CD8-positive, alpha-beta memory T cell (primary cell): ENCODE data around the gene B3GALNT2. TPM values are rescaled to one million over a fixed set of nuclear protein-coding genes. Genes with fewer than 3 reads are reported as not detected.

ENCODE experiments used
- CTCF ChIA-PET: fragments of 350-600 bp; sonication (Branson Sonifier 250); formaldehyde crosslinking; loops from one replicate; lab custom pipeline; 2021; ENCODE audit warnings: antibody characterized with exemption; lab: Charles Lee
- POLR2A ChIA-PET: fragments of 350-600 bp; sonication (Branson Sonifier 250); formaldehyde crosslinking; loops from one replicate; lab custom pipeline; 2021; ENCODE audit warnings: antibody characterized with exemption; lab: Charles Lee
- DNase-seq, 5 donors: peaks; one replicate each; pipeline versions ENCODE4 v3.0.0 to v3.0.0-alpha.2; 2020 to 2022; ENCODE audit warnings: mixed read lengths in 1 of 5
- H3K27ac ChIP-seq: one replicate; pipeline ENCODE4 v1.7.0; 2013; ENCODE audit warnings: low read depth, mild to moderate bottlenecking, low read length, moderate library complexity
- H3K27me3 ChIP-seq: 2 replicates; pipeline ENCODE4 v1.7.0; 2013; ENCODE audit warnings: low read length, mild to moderate bottlenecking; ENCODE audit not compliant: insufficient read depth, poor library complexity, severe bottlenecking
- H3K36me3 ChIP-seq: 2 replicates; pipeline ENCODE4 v1.7.0; 2013; ENCODE audit warnings: mild to moderate bottlenecking, low read length, moderate library complexity; ENCODE audit not compliant: insufficient read depth
- H3K4me1 ChIP-seq: 2 replicates; pipeline ENCODE4 v1.7.0; 2013; ENCODE audit warnings: mild to moderate bottlenecking, low read length, moderate library complexity; ENCODE audit not compliant: insufficient read depth
- H3K4me3 ChIP-seq: 2 replicates; pipeline ENCODE4 v1.7.0; 2013; ENCODE audit warnings: mild to moderate bottlenecking, low read length
- H3K9me3 ChIP-seq: 2 replicates; pipeline ENCODE4 v1.7.0; 2013; ENCODE audit warnings: mild to moderate bottlenecking, low read length
- H3K27ac Mint-ChIP-seq, 8 donors: one replicate each; pipeline ENCODE4 v1.8.0; 2020 to 2021; ENCODE audit warnings: mixed read lengths in 8 of 8, mild to moderate bottlenecking in 6 of 8, inconsistent platforms in 3 of 8, moderate library complexity in 3 of 8
- H3K27me3 Mint-ChIP-seq, 2 donors: one replicate each; pipeline ENCODE4 v1.8.0; 2020 to 2021; ENCODE audit warnings: mixed read lengths in 2 of 2, mild to moderate bottlenecking in 1 of 2, moderate library complexity in 1 of 2
- H3K36me3 Mint-ChIP-seq, 3 donors: one replicate each; pipeline ENCODE4 v1.8.0; 2020 to 2021; ENCODE audit warnings: mixed read lengths in 3 of 3, inconsistent platforms in 1 of 3, mild to moderate bottlenecking in 1 of 3
- H3K4me1 Mint-ChIP-seq, 3 donors: one replicate each; pipeline ENCODE4 v1.8.0; 2020 to 2021; ENCODE audit warnings: mixed read lengths in 3 of 3, inconsistent platforms in 1 of 3, mild to moderate bottlenecking in 1 of 3
- H3K4me3 Mint-ChIP-seq, 7 donors: one replicate each; pipeline ENCODE4 v1.8.0; 2020 to 2021; ENCODE audit warnings: mixed read lengths in 7 of 7, mild to moderate bottlenecking in 6 of 7, moderate library complexity in 4 of 7, inconsistent platforms in 2 of 7
- H3K9me3 Mint-ChIP-seq, 5 donors: one replicate each; pipeline ENCODE4 v1.8.0; 2020 to 2022; ENCODE audit warnings: mixed read lengths in 5 of 5, mild to moderate bottlenecking in 3 of 5, moderate library complexity in 2 of 5, inconsistent platforms in 1 of 5
- polyA plus RNA-seq: library from polyadenylated mRNA; unstranded; fragments of 300-500 nt; fragmentation: Illumina TruSeq; gene quantifications from one replicate; pipeline ENCODE4 v1.2.3, GENCODE V29; 2021
- total RNA-seq, 2 experiments: library from RNA; stranded (reverse); gene quantifications; one replicate each; pipeline ENCODE4 v1.2.3, GENCODE V29; 2021

Gene B3GALNT2
- total and polyA plus RNA-seq, 3 experiments from 2014 or later = 5.0 to 15.6 (median 14.4) TPM

GRCh38 chr1:235442788-235443429 is 61.3 kb downstream of the B3GALNT2 start:
- H3K36me3 Mint-ChIP-seq = peaks cover 6 to 74% (median 19%) of the 10 kb centered on the region in 3 donors
- H3K27ac Mint-ChIP-seq = peak overlapping the region in 1 of 8 donors; percentile 6
- no peaks in the 10 kb centered on the region for H3K4me1 ChIP-seq
- no peak overlapping the region for H3K4me3 ChIP-seq
- no peaks in the 10 kb centered on the region for H3K9me3 ChIP-seq
- H3K36me3 ChIP-seq = peaks cover 41% of the 10 kb centered on the region
- no peak for DNase-seq
- ChIA-PET CTCF (interaction anchor here (0.9 to 2.2 kb wide), 2 partner anchors 26 to 62 kb away, joined by 3 to 8 read pairs; no protein-coding TSS in a partner anchor), POLR2A (no interaction called here)
- no peaks in the 10 kb centered on the region for H3K9me3 Mint-ChIP-seq
- no peaks in the 10 kb centered on the region for H3K27me3 Mint-ChIP-seq
- H3K27ac ChIP-seq = peak overlapping the region; percentile 57
- H3K4me1 Mint-ChIP-seq = no peaks in the 10 kb centered on the region
- H3K4me3 Mint-ChIP-seq = no peak overlapping the region
- no peaks in the 10 kb centered on the region for H3K27me3 ChIP-seq

GRCh38 chr1:235441159-235441685 is 63.0 kb downstream of the B3GALNT2 start:
- Mint-ChIP-seq H3K9me3 (no peaks in the 10 kb centered on the region), H3K27ac (peak overlapping the region in 2 of 8 donors; percentile 58 to 61), H3K4me3 (peak overlapping the region in 1 of 7 donors; percentile 3), H3K4me1 (no peaks in the 10 kb centered on the region), H3K36me3 (peaks cover 6 to 73% (median 19%) of the 10 kb centered on the region in 3 donors), H3K27me3 (no peaks in the 10 kb centered on the region)
- ChIA-PET POLR2A (no interaction called here), CTCF (interaction anchor here (0.8 to 2.2 kb wide), 4 partner anchors 14 to 26 kb away, joined by 3 to 8 read pairs (median 4); no protein-coding TSS in a partner anchor)
- no peaks in the 10 kb centered on the region for H3K4me1 ChIP-seq
- no peaks in the 10 kb centered on the region for H3K27me3 ChIP-seq
- no peaks in the 10 kb centered on the region for H3K9me3 ChIP-seq
- no peak for DNase-seq
- peaks cover 41% of the 10 kb centered on the region for H3K36me3 ChIP-seq
- no peak overlapping the region for H3K27ac ChIP-seq
- H3K4me3 ChIP-seq = no peak overlapping the region

GRCh38 chr1:235434001-235434400 is 70.3 kb downstream of the B3GALNT2 start:
- H3K4me1 ChIP-seq = no peaks in the 10 kb centered on the region
- Mint-ChIP-seq H3K27ac (peak overlapping the region in 1 of 8 donors; percentile 43), H3K9me3 (no peaks in the 10 kb centered on the region), H3K36me3 (peaks cover 7 to 57% (median 11%) of the 10 kb centered on the region in 3 donors), H3K4me1 (no peaks in the 10 kb centered on the region), H3K27me3 (no peaks in the 10 kb centered on the region), H3K4me3 (no peak overlapping the region)
- no peak overlapping the region for H3K4me3 ChIP-seq
- POLR2A ChIA-PET = interaction anchor here (0.7 kb wide), 1 partner anchor 343 kb away, joined by 8 read pairs; no protein-coding TSS in a partner anchor
- no peak for DNase-seq
- H3K27ac ChIP-seq = no peak overlapping the region
- no peaks in the 10 kb centered on the region for H3K27me3 ChIP-seq
- H3K36me3 ChIP-seq = peaks cover 9% of the 10 kb centered on the region
- H3K9me3 ChIP-seq = no peaks in the 10 kb centered on the region
- CTCF ChIA-PET = no interaction called here

GRCh38 chr1:235430991-235431390 is 73.3 kb downstream of the B3GALNT2 start:
- ChIA-PET POLR2A (interaction anchor here (0.7 kb wide), 1 partner anchor 820 kb away, joined by 4 read pairs; no protein-coding TSS in a partner anchor), CTCF (interaction anchor here (1.8 kb wide), 1 partner anchor 15 kb away, joined by 7 read pairs; no protein-coding TSS in a partner anchor)
- Histone ChIP-seq H3K9me3 (no peaks in the 10 kb centered on the region), H3K36me3 (no peaks in the 10 kb centered on the region), H3K4me3 (no peak overlapping the region), H3K4me1 (no peaks in the 10 kb centered on the region), H3K27ac (no peak overlapping the region), H3K27me3 (no peaks in the 10 kb centered on the region)
- no peak for DNase-seq
- Mint-ChIP-seq H3K36me3 (peaks cover 5 to 42% (median 6%) of the 10 kb centered on the region in 3 donors), H3K4me1 (peaks cover 0 to 3% (median 3%) of the 10 kb centered on the region in 3 donors), H3K9me3 (no peaks in the 10 kb centered on the region), H3K27me3 (no peaks in the 10 kb centered on the region), H3K27ac (no peak overlapping the region), H3K4me3 (no peak overlapping the region)

GRCh38 chr1:235429143-235429542 is 75.1 kb downstream of the B3GALNT2 start:
- ChIA-PET POLR2A (no interaction called here), CTCF (no interaction called here)
- Histone ChIP-seq H3K9me3 (no peaks in the 10 kb centered on the region), H3K4me3 (no peak overlapping the region), H3K4me1 (no peaks in the 10 kb centered on the region), H3K27me3 (no peaks in the 10 kb centered on the region), H3K36me3 (no peaks in the 10 kb centered on the region), H3K27ac (no peak overlapping the region)
- Mint-ChIP-seq H3K4me3 (no peak overlapping the region), H3K4me1 (peaks cover 5 to 13% (median 12%) of the 10 kb centered on the region in 3 donors), H3K27ac (no peak overlapping the region), H3K36me3 (peaks cover 0 to 38% (median 7%) of the 10 kb centered on the region in 3 donors), H3K9me3 (no peaks in the 10 kb centered on the region), H3K27me3 (no peaks in the 10 kb centered on the region)
- DNase-seq = no peak

- H3K36me3 ChIP-seq = no peaks in the 10 kb centered on the region
- no peaks in the 10 kb centered on the region for H3K27me3 ChIP-seq
- H3K9me3 ChIP-seq = no peaks in the 10 kb centered on the region
- H3K36me3 Mint-ChIP-seq = peaks cover 0 to 24% (median 3%) of the 10 kb centered on the region in 3 donors
- no peak for DNase-seq
- no peaks in the 10 kb centered on the region for H3K9me3 Mint-ChIP-seq
- peaks cover 22 to 28% (median 26%) of the 10 kb centered on the region in 3 donors for H3K4me1 Mint-ChIP-seq
- peak overlapping the region in 1 of 8 donors; percentile 9 for H3K27ac Mint-ChIP-seq
- ChIA-PET POLR2A (no interaction called here), CTCF (interaction anchor here (1.4 to 2.8 kb wide), 2 partner anchors 11 to 14 kb away, joined by 4 to 15 read pairs; no protein-coding TSS in a partner anchor)
- H3K27me3 Mint-ChIP-seq = no peaks in the 10 kb centered on the region
- peaks cover 10% of the 10 kb centered on the region for H3K4me1 ChIP-seq
- H3K27ac ChIP-seq = no peak overlapping the region
- H3K4me3 ChIP-seq = no peak overlapping the region
- no peak overlapping the region for H3K4me3 Mint-ChIP-seq
Measured at GRCh38 chr1:235427447-235427846, 76.8 kb downstream of the B3GALNT2 start.

GRCh38 chr1:235426680-235427079 is 77.6 kb downstream of the B3GALNT2 start:
- H3K27ac ChIP-seq = no peak overlapping the region
- no peaks in the 10 kb centered on the region for H3K27me3 ChIP-seq
- Mint-ChIP-seq H3K9me3 (no peaks in the 10 kb centered on the region), H3K4me3 (no peak overlapping the region), H3K27me3 (no peaks in the 10 kb centered on the region), H3K36me3 (peaks cover 0 to 21% (median 3%) of the 10 kb centered on the region in 3 donors), H3K27ac (peak overlapping the region in 1 of 8 donors; percentile 47), H3K4me1 (peaks cover 26 to 32% (median 29%) of the 10 kb centered on the region in 3 donors)
- H3K36me3 ChIP-seq = no peaks in the 10 kb centered on the region
- no peaks in the 10 kb centered on the region for H3K9me3 ChIP-seq
- CTCF ChIA-PET = interaction anchor here (1.4 to 2.8 kb wide), 2 partner anchors 10 to 15 kb away, joined by 4 to 15 read pairs; no protein-coding TSS in a partner anchor
- POLR2A ChIA-PET = no interaction called here
- H3K4me3 ChIP-seq = no peak overlapping the region
- DNase-seq = no peak
- peaks cover 10% of the 10 kb centered on the region for H3K4me1 ChIP-seq

GRCh38 chr1:235426143-235426542 is 78.1 kb downstream of the B3GALNT2 start:
- H3K4me1 Mint-ChIP-seq = peaks cover 26 to 35% (median 31%) of the 10 kb centered on the region in 3 donors
- H3K27me3 Mint-ChIP-seq = no peaks in the 10 kb centered on the region
- Histone ChIP-seq H3K4me3 (no peak overlapping the region), H3K4me1 (peaks cover 10% of the 10 kb centered on the region), H3K27ac (no peak overlapping the region), H3K36me3 (no peaks in the 10 kb centered on the region), H3K27me3 (no peaks in the 10 kb centered on the region), H3K9me3 (no peaks in the 10 kb centered on the region)
- H3K9me3 Mint-ChIP-seq = no peaks in the 10 kb centered on the region
- ChIA-PET CTCF (interaction anchor here (1.4 to 2.8 kb wide), 2 partner anchors 9 to 16 kb away, joined by 4 to 15 read pairs; no protein-coding TSS in a partner anchor), POLR2A (no interaction called here)
- peak overlapping the region in 1 of 8 donors; percentile 74 for H3K27ac Mint-ChIP-seq
- DNase-seq = no peak
- no peak overlapping the region for H3K4me3 Mint-ChIP-seq
- H3K36me3 Mint-ChIP-seq = peaks cover 0 to 21% (median 3%) of the 10 kb centered on the region in 3 donors
